ENCODE results near the gene HS3ST2. TPM values are rescaled to one million over a fixed set of nuclear protein-coding genes. Genes with fewer than 3 reads are reported as not detected.

HS3ST2 gene
- polyA plus RNA-seq, 1 of the 3 experiments (the other 2 are of a cell fraction) = not detected

GRCh38 chr16:22804893-22805292, 9.1 kb upstream of the HS3ST2 start (continued):
- TF ChIP-seq IRF3 (IDR thresholded peaks at IDR 0.05; ENCODE audit: low read depth, low read length) = no peak
- TF ChIP-seq FOSL2 (IDR thresholded peaks at IDR 0.05; ENCODE audit: borderline replicate concordance, low read depth) = no peak

GRCh38 chr16:22805326-22805725, 8.6 kb upstream of the HS3ST2 start:
- TF ChIP-seq MEF2A (IDR thresholded peaks at IDR 0.05; ENCODE audit: borderline replicate concordance, low read depth) = no peak
- no peak for TF ChIP-seq GABPA (IDR thresholded peaks at IDR 0.05; ENCODE audit: low read depth)
- no peak for TF ChIP-seq TEAD4 (IDR thresholded peaks at IDR 0.05; ENCODE audit: borderline replicate concordance, insufficient read depth)
- TF ChIP-seq TAF1 (IDR thresholded peaks at IDR 0.05; ENCODE audit: borderline replicate concordance, low read depth, low read length) = no peak
- TF ChIP-seq SIN3A (IDR thresholded peaks at IDR 0.05; ENCODE audit: borderline replicate concordance, low read depth, low read length) = no peak
- TF ChIP-seq TCF12 (IDR thresholded peaks at IDR 0.05) = no peak
- no peak for TF ChIP-seq JUND (IDR thresholded peaks at IDR 0.05)
- TF ChIP-seq POLR2AphosphoS5 (IDR thresholded peaks at IDR 0.05; ENCODE audit: low read depth, low read length) = no peak
- TF ChIP-seq NRF1 (IDR thresholded peaks at IDR 0.05; ENCODE audit: low read depth, low read length) = no peak
- TF ChIP-seq EZH2phosphoT487 (IDR thresholded peaks at IDR 0.05; ENCODE audit: borderline replicate concordance, low read depth) = no peak
- no peak for TF ChIP-seq ZBTB33 (IDR thresholded peaks at IDR 0.05; ENCODE audit: borderline replicate concordance, low read depth)
- Histone ChIP-seq H3K4me3 (ENCODE audit: low read depth in 2 of 2, low read length in 1 of 2) (no peak overlapping the region), H3K4me2 (no peak overlapping the region), H3K27me3 (ENCODE audit: insufficient read depth) (no peaks in the 10 kb centered on the region), H3K27ac (ENCODE audit: low read depth in 2 of 2, low read length in 1 of 2) (no peak overlapping the region), H3F3A (replicated peaks; ENCODE audit: insufficient read depth) (no peaks in the 10 kb centered on the region), H3K9me2 (no peaks in the 10 kb centered on the region), H2AFZ (ENCODE audit: low read depth) (no peak overlapping the region), H3K36me3 (replicated peaks in 1 of 2; ENCODE audit: control insufficient read depth in 1 of 2, insufficient read depth in 2 of 2, low read length in 1 of 2) (no peaks in the 10 kb centered on the region), H4K20me1 (ENCODE audit: insufficient read depth) (no peaks in the 10 kb centered on the region), H3K9me3 (no peaks in the 10 kb centered on the region), H3K4me1 (ENCODE audit: control insufficient read depth in 1 of 2, insufficient read depth in 2 of 2, low read depth in 1 of 2, low read length in 1 of 2) (no peaks in the 10 kb centered on the region), H3K9ac (no peak overlapping the region), H3K79me2 (ENCODE audit: insufficient read depth) (no peaks in the 10 kb centered on the region)
- CTCF ChIA-PET = no interaction called here
- DNase-seq = no peak
- POLR2A ChIA-PET = no interaction called here

- POLR2A ChIA-PET = no interaction called here
Observed at GRCh38 chr16:22806811-22807210, 7.2 kb upstream of the HS3ST2 start.

More at GRCh38 chr16:22806811-22807210, 7.2 kb upstream of the HS3ST2 start:
- H3K4me2 ChIP-seq = no peak overlapping the region
- H3K4me1 ChIP-seq (ENCODE audit: control insufficient read depth in 1 of 2, insufficient read depth in 2 of 2, low read depth in 1 of 2, low read length in 1 of 2) = no peaks in the 10 kb centered on the region
- H4K20me1 ChIP-seq (ENCODE audit: insufficient read depth) = no peaks in the 10 kb centered on the region
- no peak for DNase-seq
- no peaks in the 10 kb centered on the region for H3K9me3 ChIP-seq
- no peaks in the 10 kb centered on the region for H3K27me3 ChIP-seq (ENCODE audit: insufficient read depth)
- H3K36me3 ChIP-seq (replicated peaks in 1 of 2; ENCODE audit: control insufficient read depth in 1 of 2, insufficient read depth in 2 of 2, low read length in 1 of 2) = no peaks in the 10 kb centered on the region
- no peak overlapping the region for H3K27ac ChIP-seq (ENCODE audit: low read depth in 2 of 2, low read length in 1 of 2)
- WGBS (ENCODE audit: low lambda C conversion rate) = 41% methylated on average over 8 of the region's 8 CpGs
- no peak overlapping the region for H2AFZ ChIP-seq (ENCODE audit: low read depth)
- CTCF ChIA-PET = interaction anchor here (1.4 kb wide), 1 partner anchor 18 kb away, joined by 3 read pairs; no protein-coding TSS in a partner anchor
- H3F3A ChIP-seq (replicated peaks; ENCODE audit: insufficient read depth) = no peaks in the 10 kb centered on the region
- H3K4me3 ChIP-seq (ENCODE audit: low read depth in 2 of 2, low read length in 1 of 2) = no peak overlapping the region
- no peaks in the 10 kb centered on the region for H3K9me2 ChIP-seq
- H3K9ac ChIP-seq = no peak overlapping the region
- no peak for TF ChIP-seq PBX3 (IDR thresholded peaks at IDR 0.05)
- no peak for TF ChIP-seq USF2 (IDR thresholded peaks at IDR 0.05; ENCODE audit: borderline replicate concordance, low read depth, low read length)
- no peak for TF ChIP-seq YY1 (IDR thresholded peaks at IDR 0.05; ENCODE audit: low read depth)
- H3K79me2 ChIP-seq (ENCODE audit: insufficient read depth) = no peaks in the 10 kb centered on the region
